Peyer's patch (tissue), 4 donors: ENCODE data around the gene LTBP1. TPM values are rescaled to one million over a fixed set of nuclear protein-coding genes. Genes with fewer than 3 reads are reported as not detected.

Experiments used
- DNase-seq, 3 donors: peaks; one replicate each; pipeline ENCODE4 v3.0.0-alpha.2; 2017 to 2019
- H3K27ac ChIP-seq, 4 donors: fragments of 200-600 bp; sonication (generic); one replicate each; pipeline ENCODE4 v1.5.1; 2016 to 2019
- H3K27me3 ChIP-seq, 2 donors: fragments of 200-600 bp; sonication (generic); one replicate each; pipeline ENCODE4 v1.5.1; 2019
- H3K36me3 ChIP-seq, 3 donors: fragments of 200-600 bp; sonication (generic); one replicate each; pipeline ENCODE4 v1.5.1; 2016 to 2019
- H3K4me1 ChIP-seq, 4 donors: fragments of 200-600 bp; sonication (generic); one replicate each; pipeline ENCODE4 v1.5.1; 2016 to 2019
- H3K4me3 ChIP-seq, 4 donors: fragments of 200-600 bp; sonication (generic); 1 replicate in 3 of 4; 2 replicates in 1 of 4; pipeline ENCODE4 v1.5.1; 2016 to 2019; ENCODE audit warnings: mild to moderate bottlenecking in 1 of 4
- H3K9me3 ChIP-seq, 4 donors: fragments of 200-600 bp; sonication (generic); one replicate each; pipeline ENCODE4 v1.5.1; 2016 to 2019; ENCODE audit warnings: mild to moderate bottlenecking in 1 of 4
- POLR2A ChIP-seq, 2 donors: fragments of 450-650 bp; IDR thresholded peaks; one replicate each; pipeline ENCODE4 v1.5.1; 2017; ENCODE audit warnings: antibody characterized with exemption in 2 of 2, mild to moderate bottlenecking in 2 of 2, moderate library complexity in 2 of 2
- total RNA-seq, 4 donors: library from RNA; depleted of rRNA; stranded (reverse); fragments of >200 nt; gene quantifications; one replicate each; pipeline ENCODE4 v1.1.0, GENCODE V29; 2016
- TF ChIP-seq, protein P1 (sequence below), 6 experiments: fragments of 450-650 bp in 4 of 6; fragments of 200-600 bp in 2 of 6; sonication (generic) in 1 of 6; IDR thresholded peaks; one replicate each; pipeline ENCODE4 v1.5.1; 2017 to 2019; ENCODE audit warnings: antibody characterized with exemption in 6 of 6, mild to moderate bottlenecking in 3 of 6, moderate library complexity in 1 of 6

Gene LTBP1
- total RNA-seq, 4 donors from 2014 or later, result 8.6 to 23.1 (median 13.1) TPM

DNA sequence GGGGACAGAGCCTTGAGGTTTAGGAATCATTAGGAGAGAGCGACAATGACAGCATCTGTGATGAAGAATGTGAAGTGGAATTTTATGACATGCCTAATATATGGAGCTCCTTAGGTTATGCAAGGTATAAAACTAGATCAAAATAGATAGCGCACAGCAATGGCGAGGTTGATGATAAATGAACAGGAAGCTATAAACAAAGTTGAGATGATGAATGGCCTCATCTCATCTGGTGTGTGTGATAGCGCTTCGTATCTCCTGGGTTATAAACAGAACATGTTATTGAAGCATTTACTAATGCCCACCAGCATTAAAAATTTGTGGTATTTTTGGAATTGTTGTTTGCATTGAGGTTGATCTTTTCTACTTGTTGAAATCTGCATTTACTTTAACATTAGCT lies 231.5 kb downstream of the LTBP1 start:
- Histone ChIP-seq H3K4me1 (no peaks in the 10 kb centered on the region), H3K27ac (no peak overlapping the region), H3K4me3 (no peak overlapping the region), H3K9me3 (no peaks in the 10 kb centered on the region), H3K36me3 (no peaks in the 10 kb centered on the region), H3K27me3 (no peaks in the 10 kb centered on the region)
- DNase-seq, result no peak
- TF ChIP-seq POLR2A (IDR thresholded peaks at IDR 0.05), result no peak
- TF ChIP-seq, protein P1, sequence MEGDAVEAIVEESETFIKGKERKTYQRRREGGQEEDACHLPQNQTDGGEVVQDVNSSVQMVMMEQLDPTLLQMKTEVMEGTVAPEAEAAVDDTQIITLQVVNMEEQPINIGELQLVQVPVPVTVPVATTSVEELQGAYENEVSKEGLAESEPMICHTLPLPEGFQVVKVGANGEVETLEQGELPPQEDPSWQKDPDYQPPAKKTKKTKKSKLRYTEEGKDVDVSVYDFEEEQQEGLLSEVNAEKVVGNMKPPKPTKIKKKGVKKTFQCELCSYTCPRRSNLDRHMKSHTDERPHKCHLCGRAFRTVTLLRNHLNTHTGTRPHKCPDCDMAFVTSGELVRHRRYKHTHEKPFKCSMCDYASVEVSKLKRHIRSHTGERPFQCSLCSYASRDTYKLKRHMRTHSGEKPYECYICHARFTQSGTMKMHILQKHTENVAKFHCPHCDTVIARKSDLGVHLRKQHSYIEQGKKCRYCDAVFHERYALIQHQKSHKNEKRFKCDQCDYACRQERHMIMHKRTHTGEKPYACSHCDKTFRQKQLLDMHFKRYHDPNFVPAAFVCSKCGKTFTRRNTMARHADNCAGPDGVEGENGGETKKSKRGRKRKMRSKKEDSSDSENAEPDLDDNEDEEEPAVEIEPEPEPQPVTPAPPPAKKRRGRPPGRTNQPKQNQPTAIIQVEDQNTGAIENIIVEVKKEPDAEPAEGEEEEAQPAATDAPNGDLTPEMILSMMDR (IDR thresholded peaks at IDR 0.05), result no peak

DNA sequence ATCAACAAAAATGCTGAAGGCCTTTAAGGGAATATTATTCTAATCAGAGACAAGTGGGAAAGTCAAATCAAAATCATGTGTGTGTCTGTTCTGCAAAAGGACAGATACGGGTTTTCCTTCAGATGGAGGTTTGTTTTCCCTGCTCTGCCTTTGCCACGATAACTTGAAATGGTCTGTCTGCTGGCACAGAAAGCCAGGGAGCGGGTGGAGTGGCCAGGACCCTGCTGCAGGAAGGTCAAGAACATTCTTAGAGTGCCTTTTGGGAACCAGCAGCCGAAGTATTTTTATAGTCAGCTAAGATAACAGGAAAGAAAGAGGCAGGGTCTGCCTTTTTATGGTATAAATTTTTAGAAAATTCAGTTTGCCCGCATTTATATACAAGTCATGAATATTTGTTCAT lies 234.2 kb downstream of the LTBP1 start:
- Histone ChIP-seq H3K4me1 (no peaks in the 10 kb centered on the region), H3K27ac (no peak overlapping the region), H3K27me3 (no peaks in the 10 kb centered on the region), H3K4me3 (no peak overlapping the region), H3K9me3 (no peaks in the 10 kb centered on the region), H3K36me3 (no peaks in the 10 kb centered on the region)
- TF ChIP-seq POLR2A (IDR thresholded peaks at IDR 0.05), result no peak
- TF ChIP-seq, protein P1 (IDR thresholded peaks at IDR 0.05), result no peak
- DNase-seq, result no peak

DNA sequence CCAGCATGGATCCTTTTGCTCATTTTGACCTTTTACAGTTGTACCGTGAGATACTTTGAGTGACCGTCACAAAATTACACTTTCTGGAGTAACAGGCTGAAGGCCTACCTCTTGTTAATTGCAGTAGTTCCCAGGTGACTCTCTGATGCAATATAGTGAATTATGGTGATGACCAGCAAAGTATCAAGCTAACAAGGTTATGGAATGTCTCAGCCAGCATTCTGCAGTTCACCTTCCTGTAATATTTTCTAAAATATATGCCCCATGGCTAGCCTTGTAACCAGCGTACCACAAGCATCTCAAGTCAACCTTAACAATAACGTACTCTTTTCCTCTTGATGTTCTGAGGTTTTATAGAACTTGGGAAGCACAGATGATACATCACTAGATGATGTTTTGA lies 234.7 kb downstream of the LTBP1 start:
- Histone ChIP-seq H3K27me3 (no peaks in the 10 kb centered on the region), H3K27ac (no peak overlapping the region), H3K9me3 (no peaks in the 10 kb centered on the region), H3K4me1 (no peaks in the 10 kb centered on the region), H3K4me3 (no peak overlapping the region), H3K36me3 (no peaks in the 10 kb centered on the region)
- TF ChIP-seq, protein P1 (IDR thresholded peaks at IDR 0.05), result no peak
- no peak for TF ChIP-seq POLR2A (IDR thresholded peaks at IDR 0.05)
- no peak for DNase-seq

DNA sequence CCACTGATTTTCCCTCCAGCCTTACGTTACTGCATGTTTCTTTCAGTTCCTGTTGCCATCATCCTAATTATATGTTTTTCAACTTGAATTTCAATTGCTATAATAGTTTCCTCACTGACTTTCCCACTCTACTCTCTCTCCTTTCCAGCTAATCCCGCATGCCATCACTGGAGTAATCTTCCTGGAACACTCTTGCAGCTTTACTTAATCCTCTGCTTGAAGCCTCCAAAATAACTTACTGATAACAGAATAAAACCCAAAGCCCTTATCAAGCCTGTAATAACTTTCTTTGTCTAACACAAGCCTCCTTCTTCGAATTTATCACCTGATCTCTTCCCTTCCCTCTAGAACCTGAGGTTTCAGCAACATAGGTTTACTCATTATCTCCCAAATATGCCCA lies 237.3 kb downstream of the LTBP1 start:
- no peak for DNase-seq
- Histone ChIP-seq H3K27ac (no peak overlapping the region), H3K27me3 (no peaks in the 10 kb centered on the region), H3K4me1 (no peaks in the 10 kb centered on the region), H3K36me3 (no peaks in the 10 kb centered on the region), H3K9me3 (no peaks in the 10 kb centered on the region), H3K4me3 (no peak overlapping the region)
- TF ChIP-seq POLR2A (IDR thresholded peaks at IDR 0.05), result no peak
- TF ChIP-seq, protein P1 (IDR thresholded peaks at IDR 0.05), result no peak

DNA sequence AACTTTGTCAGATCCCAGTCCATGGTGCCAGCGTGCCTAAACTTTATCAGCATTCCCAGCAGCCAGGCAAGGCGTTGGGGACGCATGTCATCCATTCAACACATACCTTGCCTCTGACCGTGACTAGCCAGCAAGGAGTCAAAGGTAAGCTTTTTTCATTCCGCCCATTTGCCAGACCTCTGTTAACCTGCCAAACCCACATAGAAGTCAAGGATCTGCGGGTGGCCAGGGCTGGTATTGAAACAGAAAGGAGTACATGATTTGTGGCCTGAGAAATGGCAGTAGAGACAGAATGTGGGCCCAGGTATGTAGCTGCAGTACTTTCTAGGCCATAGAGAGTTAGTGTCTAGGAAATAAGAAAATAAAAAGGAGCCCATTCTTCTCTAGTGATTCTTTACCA lies 240.2 kb downstream of the LTBP1 start:
- no peak for TF ChIP-seq POLR2A (IDR thresholded peaks at IDR 0.05)
- TF ChIP-seq, protein P1 (IDR thresholded peaks at IDR 0.05), result no peak
- Histone ChIP-seq H3K4me3 (no peak overlapping the region), H3K36me3 (no peaks in the 10 kb centered on the region), H3K4me1 (no peaks in the 10 kb centered on the region), H3K27me3 (no peaks in the 10 kb centered on the region), H3K9me3 (no peaks in the 10 kb centered on the region), H3K27ac (no peak overlapping the region)
- DNase-seq, result no peak

DNA sequence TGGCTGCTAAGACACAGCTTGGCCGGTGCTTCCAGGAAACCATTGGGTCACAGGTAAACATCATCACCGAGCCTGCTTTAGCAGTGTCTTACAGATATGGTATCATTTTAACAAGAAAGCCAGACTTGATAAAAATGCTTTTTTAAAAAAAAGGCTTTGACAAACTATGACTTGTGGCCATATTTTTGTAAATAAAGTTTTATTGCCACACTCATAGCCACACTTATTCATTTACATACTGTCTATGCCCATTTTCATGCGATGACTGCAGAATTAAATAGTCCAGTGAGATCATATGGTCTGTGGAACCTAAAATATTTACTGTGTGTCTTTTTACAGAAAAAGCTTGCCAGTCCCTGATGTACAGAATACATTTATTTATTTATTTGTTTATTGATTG lies 242.0 kb downstream of the LTBP1 start:
- H3K4me3 ChIP-seq, result no peak overlapping the region
- DNase-seq, result no peak
- no peaks in the 10 kb centered on the region for H3K36me3 ChIP-seq
- TF ChIP-seq POLR2A (IDR thresholded peaks at IDR 0.05), result no peak
- TF ChIP-seq, protein P1 (IDR thresholded peaks at IDR 0.05), result no peak
- no peaks in the 10 kb centered on the region for H3K9me3 ChIP-seq
- no peak overlapping the region for H3K27ac ChIP-seq
- H3K4me1 ChIP-seq, result no peaks in the 10 kb centered on the region
- no peaks in the 10 kb centered on the region for H3K27me3 ChIP-seq
